NOMO-1 (cell line): Measurements from ENCODE around the gene PDXK.

Source experiments
- DNase-seq, 2 experiments: peaks; one replicate each; lab custom pipeline; 2025; ENCODE audit not compliant: unreplicated experiment in 2 of 2; lab: John Stamatoyannopoulos, UW

Gene PDXK

GRCh38 chr21:43721939-43722338 is 3.0 kb downstream of the PDXK start:
- DNase-seq = no peak

DNA sequence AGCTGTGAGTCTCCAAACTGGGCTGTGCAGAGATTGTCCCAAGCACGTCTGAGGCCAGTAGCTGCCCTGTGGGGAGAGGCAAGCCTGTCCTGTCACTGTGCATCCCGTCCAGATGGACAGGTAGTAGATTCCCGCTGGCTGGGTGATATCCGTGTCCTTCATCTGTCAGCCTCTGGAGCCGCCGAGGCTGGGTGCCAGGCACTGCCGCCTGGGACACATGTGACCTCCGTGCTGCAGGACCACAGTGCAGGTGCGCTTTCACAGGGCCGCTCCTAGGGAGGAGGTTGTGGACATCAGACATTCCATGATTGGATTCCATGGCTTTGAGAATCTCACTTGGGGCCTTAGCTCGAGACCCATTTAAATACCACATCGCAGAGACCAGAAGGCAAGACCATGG is 4.7 kb downstream of the PDXK start:
- no peak for DNase-seq

DNA sequence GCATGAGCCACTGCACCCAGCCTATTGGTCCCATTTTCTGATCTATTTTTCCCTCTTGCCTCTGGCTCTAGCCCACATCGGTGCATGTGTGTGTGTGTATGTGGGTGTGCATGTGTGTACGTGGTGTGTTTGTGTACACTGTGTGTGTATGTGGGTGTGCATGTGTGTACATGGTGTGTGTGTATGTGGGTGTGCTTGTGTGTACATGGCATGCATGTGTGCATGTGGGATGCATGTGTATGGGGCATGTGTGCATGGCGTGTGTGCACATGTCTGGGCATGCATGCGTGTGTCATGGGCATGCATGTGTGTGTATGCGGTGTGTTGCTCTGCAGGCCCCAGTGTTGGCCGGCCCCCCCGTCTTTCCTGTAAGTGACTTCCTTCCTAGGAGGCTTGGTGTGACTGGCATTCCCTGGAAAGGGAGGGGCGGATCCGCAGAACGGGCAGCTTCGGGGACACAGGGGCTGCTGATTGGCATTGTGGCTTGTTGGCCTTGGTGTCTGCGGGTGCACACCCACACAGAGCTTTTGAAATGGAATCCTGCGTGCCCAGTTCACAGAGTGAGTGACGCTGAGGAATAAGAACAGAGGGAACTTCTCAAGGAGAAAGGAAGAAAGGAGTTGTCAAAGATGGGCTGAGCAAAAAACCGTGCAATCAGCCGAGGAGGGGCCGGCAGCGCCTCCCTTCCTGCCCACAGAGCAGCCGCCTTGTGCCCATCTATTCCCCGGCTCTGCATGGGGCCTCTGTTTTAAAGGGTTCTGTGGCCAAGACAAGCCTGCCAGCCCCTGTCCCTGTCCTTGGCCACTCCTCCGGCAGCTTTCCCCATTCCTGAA is 8.0 kb downstream of the PDXK start:
- no peak for DNase-seq

GRCh38 chr21:43727519-43728153 is 8.7 kb downstream of the PDXK start:
- no peak for DNase-seq

GRCh38 chr21:43728154-43728466 is 9.2 kb downstream of the PDXK start:
- peak in 1 of 2 experiments; percentile 37 for DNase-seq

DNA sequence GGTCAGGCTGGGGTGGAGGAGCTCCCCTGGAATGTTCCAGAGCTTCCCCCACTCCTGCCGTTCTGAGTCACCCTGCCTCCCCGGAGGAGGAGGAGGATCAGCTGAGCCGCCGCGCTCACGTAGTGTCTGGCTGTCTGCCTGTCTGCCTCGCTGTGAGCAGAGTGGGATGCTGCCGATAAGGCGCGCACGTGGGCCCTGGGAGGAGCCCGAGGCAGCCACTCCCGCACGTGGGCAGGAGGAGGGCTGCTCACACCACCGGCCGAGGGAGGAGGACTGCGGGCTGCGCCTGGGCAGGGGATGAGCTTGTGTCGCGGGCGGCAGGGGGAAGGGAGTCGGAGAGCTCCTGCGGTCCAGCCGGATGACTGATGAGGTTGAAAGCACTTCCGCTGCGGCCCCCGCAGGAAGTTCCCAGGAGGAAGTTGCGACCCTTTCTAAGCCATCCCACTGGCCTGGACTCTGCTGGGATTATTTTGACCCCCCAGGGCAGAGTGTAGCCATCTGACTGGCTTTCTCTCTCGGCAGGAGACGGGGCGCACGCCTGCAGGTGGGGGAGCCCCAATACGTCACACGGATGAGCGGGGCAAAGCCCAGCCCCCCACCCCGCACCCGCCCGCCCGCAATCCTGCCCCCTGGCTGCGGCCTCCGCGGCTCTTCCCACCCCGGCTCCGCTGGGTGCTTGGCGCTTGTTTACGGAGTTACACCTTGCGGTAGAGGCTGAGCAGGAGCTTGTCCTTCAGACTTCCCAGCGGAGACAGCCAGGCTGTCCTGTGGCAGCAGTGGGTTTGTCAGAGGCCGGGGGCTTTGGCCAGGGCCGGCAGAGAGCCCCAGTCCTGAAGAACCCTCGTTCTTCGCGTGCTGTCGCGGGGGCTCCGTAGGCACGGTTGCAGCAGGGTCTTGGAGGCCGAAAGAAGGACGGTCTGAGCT is 9.8 kb downstream of the PDXK start:
- peak; percentile 88 to 89 for DNase-seq

- DNase-seq = no peak
Measured at GRCh38 chr21:43731476-43731875, 12.5 kb downstream of the PDXK start.

DNA sequence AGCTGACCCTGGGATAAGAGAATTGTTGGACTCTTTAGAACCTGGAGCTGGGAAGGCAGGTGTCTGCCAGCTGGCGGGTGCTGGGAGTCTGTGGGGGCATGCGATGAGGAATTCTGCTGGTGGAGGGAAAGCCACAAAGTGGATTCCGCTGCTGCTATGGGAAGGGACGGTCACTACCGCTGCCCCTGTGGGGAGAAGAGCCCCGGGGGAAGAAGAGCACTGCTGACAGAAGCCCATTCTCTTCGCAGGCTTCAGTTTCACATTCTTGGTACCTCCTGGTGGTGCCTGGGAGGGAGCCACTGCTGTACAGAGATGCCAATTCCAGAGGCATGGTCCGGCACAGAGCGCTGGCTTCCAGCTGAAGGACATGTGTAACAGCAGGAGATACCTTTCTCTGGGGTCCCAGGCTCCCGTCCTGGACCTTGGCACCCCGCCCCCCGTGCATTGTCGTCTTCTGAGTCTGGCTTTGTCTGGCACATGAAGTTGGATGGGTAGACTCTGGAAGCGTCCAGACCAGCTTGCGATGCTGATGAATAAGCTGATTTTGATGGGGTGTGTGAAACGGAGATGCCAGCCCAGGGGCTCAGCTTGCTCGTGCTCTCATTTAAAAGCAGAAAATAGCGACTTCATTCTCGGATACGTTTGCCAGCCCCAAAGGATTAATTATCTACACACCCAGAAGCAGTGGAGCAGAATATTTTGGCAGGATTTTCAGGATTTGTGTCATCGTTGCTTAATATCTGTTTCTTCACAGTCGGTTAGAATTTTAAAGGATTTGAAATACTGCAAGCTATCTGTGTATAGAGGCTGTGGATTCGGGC is 13.2 kb downstream of the PDXK start:
- DNase-seq = no peak

- no peak for DNase-seq
Measured at GRCh38 chr21:43733060-43733459, 14.1 kb downstream of the PDXK start.

DNA sequence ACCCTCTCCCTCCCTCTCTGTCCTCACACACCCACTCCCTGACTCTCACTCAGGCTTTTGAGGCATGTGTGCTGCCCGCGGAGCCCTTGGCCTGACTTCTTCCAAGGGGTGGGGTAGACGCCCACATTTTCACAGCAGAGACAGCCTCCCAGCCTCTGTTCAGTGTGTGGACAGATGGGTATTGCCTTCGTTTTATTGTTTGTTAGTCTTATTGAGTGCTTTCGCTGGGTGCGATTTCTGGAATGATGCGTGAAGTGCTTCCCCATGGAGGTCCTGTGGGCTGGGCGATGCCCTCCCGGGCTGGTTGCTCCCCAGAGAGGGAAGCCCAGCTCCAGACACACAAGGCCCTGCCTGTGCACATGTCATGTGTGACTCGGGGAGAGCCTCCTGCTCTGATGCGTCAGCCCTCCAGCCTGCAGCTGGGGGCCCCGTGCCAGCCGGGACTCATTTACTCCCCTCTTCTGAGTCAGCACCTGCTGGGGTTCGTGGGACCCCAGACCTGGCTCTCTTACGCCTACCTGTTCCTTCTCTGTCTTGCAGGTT is 14.7 kb downstream of the PDXK start:
- DNase-seq = no peak

DNA sequence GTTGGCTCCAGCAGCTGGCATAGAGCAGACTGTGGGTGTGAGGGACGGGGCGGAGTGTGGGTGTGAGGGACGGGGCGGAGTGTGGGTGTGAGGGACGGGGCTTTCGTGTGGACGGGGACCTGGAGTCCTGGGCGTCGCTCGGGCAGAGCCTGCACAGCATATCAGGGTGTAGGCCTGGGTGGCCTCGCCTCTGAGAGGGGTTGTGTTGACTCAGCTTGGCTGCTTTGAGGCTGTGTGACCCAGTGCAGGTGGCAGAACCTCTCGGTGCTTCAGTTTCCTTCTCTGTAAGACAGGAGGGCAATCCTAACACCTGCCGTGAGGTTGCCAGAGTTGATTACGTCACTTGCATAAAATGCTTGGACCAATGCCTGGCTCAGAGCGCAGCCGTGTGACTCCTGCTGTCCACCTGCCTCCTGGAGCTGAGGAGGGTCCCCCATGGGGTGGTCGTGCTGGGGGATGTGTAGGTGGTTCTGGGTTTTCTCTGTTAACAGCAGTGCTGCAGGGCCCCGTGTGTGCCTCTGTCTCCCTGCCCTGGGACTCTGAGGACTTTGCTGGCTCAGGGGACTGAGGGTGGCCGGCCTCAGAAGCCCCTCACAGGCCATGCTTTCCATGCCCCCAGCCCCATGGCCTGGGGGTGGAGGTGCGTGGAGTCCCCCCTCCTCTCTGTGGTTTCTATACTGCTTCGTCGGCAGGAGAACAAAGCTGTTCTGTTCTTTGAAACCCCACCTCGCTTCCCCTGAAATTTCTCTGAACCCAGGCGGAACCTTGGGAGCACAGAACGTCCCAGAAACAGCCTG is 15.4 kb downstream of the PDXK start:
- DNase-seq = no peak

- no peak for DNase-seq
Measured at GRCh38 chr21:43734928-43735229, 15.9 kb downstream of the PDXK start.

GRCh38 chr21:43735236-43736091 is 16.5 kb downstream of the PDXK start:
- no peak for DNase-seq

DNA sequence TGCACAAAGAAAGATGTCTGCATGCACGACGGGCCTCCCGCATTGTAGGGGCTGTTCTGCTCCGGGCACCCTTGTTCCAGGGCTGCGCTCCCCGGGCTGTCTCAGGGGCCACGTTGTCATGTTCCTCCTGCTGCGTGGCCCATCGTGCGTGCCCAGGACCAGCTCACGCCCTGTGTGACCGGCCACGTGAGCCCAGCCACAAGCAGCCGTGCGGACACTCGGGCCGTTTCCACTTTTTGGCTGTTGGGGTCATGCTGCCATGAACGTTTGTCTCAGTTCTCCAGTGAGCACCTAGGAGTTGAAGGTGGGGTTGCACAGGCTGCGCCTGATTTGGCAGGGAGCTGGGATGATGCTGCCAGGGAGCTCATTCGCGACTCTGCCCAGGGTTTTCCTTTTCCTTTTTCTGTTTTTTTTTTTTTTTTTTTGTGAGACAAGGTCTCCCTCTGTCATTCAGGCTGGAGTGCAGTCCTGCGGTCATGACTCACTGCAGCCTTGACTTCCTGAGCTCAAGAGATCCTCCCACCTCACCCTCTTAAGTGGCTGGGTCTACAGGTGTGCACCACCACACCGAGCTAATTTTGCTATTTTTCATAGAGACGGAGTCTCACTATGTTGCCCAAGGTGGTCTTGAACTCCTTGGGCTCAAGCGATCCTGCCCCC is 17.4 kb downstream of the PDXK start:
- no peak for DNase-seq

DNA sequence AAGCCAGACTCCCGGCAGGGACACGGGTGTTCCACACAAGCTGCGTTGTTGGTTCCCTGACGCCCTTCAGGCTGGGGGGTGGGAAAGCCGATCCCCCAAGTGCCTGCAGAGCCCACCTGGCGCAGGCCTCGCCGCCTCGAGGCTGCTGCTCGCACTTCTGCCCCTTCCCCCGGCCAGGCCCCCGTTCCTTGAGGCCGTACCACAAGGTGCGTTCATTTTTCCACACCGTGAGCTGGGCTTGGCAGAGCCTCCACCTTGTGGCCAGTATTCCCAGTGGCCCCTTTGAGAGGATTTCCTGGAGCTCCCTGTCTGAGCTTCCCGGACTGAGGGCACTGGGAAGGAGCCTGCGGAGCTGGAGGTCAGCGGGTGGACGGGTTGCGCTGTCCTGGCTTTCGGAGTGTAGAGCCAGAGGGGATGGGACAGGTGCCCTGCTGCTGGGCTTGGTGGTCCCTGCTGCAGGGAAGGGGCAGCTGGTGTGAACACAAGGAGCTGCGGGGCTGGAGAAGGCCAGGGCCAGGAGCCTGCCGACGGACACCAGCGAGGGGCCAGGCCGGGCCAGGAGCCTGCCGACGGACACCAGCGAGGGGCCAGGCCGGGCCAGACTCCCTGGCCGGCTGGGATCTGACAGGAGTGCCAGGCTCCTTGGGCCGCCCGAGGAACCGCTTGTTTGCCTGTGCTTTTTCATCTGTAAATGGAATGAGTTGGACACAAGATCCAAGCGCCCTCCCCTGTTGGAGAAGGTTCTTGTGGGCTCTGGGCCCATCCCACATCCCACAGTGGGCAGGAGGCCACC is 18.4 kb downstream of the PDXK start:
- DNase-seq = no peak

DNA sequence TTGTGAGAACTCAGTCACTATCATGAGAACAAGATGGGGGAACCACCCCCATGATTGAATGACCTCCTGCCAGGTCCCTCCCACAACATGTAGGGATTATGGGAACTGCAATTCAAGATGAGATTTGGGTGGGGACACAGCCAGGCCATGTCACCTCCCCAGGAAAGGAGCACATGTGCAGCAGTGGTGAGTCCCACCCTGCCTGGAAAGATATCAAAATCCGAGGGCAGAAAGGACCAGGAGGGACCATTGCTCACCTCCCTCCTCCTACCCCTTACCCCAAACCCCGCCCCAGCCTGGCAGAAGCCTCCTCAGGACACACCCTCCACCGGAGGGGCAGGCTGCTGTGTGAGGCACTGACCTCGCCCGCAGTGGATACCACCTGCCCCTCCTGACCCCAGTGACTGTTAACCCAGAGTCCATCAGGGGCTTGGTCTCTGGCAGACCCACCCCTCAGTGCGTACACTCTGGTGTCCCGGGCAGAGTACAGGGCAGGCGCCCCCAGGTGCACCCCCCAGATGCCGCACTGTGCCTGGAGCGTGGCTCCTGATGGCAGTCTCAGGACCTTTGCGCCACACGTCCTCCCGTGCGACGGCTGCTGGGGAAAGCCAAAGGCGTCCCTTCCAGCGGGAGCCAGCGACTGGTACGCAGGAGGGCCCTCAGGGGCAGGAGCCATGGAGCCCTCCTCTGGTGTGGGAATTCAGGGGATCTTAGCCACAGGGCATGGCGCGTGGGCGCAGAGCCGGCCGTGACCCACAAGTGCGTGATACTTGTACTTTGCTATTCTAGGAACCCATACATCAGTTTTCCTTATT is 20.9 kb downstream of the PDXK start:
- DNase-seq = no peak
